Stimulated activated naive CD4-positive, alpha-beta T cell (primary cell): Measurements from ENCODE around the gene ANKRD13B.
"Not testable (repeated sequence)": the region's sequence is repeated elsewhere in the genome, so short reads cannot be mapped to it uniquely, and the experiment has no call there.

Experiments used
- DNase-seq, 6 experiments: peaks; one replicate each; lab custom pipeline; 2025; lab: John Stamatoyannopoulos, UW

The ANKRD13B gene

DNA sequence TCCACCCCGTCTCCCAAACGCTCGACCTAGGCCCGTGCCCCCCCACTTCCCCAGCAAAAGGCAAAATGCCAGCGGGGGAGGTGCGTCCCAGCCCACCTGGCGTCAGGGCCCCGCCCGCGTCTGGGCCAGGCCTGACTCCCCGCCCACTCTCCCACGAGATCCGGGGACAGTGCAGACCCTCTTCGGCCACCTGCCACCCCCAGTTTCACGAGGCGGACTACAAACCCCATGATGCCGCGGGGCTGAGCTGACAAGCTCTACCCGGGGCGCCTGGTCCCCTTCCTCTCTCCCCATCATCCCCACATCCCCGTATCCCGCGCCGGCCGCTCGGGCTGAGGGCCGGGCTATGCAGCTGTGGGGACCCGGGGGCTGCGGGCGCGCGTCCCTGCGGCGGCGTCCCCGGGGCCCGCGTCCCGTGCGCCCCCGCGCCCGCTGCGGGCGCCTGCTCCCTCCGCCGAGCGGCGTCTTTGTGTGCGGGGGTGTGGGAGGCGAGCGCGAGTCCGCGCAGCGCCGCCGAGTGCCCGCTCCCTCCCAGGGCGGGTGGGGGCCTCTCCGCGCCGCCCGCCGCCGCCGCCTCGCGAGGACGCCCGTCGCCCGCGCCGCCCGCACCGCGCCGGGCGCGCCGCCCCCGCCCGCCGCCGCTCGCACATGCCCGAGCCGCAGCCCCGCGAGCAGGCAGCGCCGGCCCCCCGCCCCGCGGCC is at the start of gene ANKRD13B:
ANKRD13B (plus strand) TSS at position 283 of the 702 bp plus-strand sequence. CDS start 490 bp downstream, outside the sequence.
- peak in 3 of 6 experiments; percentile 25 to 34 (median 28) for DNase-seq

DNA sequence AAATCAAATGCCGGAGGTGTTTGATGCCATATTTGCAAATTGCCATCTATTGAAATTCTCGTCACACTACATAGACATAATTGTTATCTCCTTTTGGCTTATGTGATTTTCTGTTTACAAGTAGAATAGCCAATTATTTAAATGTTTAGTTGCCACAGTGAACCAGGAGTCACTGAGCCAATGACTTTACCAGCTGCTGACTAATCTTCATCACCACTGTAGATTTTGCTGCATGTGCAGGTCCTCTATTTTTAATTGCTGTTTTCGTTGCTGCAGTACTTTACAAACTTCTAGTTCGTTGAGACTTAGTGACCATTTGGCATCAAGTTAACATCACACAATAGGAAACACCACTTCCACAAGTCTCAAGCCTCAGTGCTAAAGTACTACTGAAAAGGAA is 48.9 kb upstream of the ANKRD13B start:
- no peak for DNase-seq

DNA sequence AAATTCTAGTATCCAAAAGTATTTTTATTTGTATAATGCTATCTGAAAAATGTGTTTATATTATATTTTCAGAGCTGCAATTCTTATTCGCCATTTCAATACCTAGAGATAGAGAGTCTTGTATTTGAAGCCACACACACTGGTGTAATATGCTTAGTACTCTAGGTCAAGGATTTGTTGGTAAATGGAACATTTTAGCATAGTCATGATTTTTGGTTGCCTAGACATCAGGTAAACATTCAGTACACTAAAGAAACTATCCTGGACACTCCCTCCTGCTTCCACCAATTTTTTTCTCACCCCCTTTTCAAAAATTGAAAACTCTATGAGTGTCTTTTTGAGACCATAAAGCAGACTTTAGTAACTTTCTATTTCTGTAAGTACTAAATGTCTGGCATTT is 46.8 kb upstream of the ANKRD13B start:
- no peak for DNase-seq

DNA sequence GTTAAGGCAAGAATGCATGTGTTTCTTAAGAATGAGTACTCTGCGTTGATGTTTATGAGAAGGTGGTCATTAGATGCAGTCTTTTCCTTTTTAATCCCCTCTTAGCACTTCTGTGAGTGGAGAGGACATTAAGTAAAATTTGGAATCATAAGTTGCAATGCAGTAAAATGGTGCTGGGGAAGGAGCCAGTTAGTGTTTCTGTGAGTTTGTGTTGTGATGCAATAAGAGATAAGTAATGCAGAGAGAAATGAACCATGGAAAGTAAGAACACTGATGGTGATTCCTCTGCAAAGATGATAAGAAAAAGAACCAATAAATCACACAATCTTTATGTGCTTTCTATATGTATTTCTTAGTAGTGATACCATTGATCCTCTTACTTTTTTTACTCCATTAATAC is 46.1 kb upstream of the ANKRD13B start:
- DNase-seq = no peak

DNA sequence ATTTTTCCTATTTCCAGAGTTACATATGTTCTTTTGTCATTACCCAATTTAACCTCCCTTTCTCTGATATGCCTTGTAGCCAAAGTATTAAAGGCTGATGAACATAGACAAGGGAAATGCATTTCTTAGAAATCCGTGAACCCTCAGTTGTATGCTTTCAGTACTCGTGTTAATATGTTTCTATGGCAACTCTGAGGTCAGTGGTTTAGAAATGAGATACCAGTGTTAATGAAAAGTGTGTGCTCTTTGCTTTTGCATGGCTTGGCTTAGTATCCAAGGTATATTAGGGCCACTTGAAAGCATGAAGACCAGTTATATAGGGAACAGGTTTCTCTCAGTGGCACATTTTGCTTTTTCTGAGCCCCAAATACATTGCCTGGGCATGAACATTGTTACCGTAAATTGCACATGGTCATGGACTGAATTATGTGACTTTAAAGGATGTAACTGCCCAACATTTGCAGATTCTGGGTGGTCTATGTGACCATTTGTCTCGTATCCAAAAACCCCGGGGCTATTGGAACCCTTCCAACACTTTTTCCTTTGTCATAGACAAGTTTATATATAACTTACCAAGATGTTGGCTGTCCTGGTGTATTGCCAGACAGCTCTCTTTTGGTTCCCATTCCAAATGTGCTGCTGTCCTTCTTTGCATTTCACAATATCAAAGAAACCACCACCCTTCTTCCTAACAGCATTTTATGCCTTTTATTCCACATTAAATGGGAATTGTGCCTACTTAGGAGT is 43.6 kb upstream of the ANKRD13B start:
- no peak for DNase-seq

DNA sequence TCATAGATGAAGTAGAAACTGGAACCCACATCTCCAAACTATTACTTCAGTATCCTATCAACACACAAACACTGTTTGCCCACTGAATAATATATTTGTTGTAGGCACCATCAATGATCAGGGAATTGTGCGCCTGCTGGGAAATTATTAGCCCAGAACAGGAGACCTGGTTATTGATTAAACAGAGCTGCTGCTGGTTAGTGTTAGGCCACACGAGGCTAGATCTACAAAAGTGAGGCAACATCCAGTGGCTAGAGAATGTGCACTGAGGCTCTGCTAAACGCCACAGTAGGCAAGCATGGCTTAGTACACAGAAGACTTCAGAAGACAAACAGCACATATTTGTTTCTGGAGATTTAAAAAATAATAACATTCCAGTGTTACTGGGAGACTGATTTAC is 37.1 kb upstream of the ANKRD13B start:
- no peak for DNase-seq

DNA sequence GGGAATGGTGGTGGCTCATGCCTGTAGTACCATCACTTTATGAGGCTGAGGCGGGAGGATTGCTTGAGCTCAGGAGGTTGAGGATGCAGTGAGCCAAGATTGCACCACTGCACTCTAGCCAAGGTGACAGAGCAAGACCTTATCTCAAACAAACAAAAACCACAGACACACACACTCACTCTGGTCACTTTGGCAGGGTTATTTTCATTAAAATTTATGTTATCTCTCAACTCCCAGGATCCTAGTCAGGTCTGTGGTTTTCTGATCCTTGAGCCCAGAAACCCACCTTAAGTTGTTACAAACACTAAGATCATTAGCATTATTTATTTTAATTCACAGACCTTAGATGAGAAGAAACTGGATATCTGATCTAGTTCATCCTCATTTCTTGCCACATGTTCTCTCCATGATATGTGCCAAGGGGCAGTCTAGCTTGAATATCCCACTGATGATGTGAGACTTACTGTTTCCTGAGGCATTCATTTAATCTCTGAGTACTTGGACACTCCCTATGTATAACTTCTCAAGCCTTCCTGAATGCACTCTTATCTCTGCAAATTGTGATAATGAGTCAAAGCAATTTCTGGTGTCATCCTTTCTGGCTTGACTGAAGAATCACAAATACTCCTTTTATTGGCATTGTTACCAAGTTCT is 35.7 kb upstream of the ANKRD13B start:
- DNase-seq = no peak

DNA sequence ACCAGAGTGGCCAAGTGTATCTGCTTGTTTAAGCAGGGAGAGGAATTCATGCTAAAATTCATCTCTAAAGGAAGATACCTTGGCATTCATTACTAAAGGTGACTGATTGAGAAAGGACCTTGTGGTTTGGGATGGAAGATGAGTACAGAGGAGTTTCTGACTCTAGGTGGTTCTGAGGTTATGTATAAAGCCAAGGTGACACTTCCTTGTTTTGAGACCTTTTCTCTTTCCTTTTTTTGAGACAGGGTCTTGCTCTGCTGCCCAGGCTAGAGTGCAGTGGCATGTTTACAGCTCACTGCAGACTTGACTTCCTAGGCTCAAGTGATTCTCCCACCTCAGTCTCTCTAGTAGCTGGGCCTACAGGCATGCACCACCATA is 35.2 kb upstream of the ANKRD13B start:
- no peak for DNase-seq

DNA sequence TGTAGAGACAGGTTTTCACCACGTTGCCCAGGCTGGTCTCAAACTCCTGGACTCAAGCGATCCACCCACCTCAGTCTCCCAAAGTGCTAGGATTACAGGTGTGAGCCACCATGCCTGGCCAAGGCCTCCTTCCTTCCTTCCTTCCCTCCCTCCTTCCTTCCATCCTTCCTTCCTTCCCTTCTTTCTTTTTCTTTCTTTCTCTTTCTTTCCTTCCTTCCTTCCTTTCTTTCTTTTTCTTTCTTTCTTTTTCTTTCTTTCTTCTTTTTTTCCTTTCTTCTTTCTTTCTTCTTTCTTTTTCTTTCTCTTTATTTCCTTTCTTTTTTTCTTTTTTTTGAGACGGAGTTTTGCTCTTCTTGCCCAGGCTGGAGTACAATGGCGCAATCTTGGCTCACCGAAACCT is 34.8 kb upstream of the ANKRD13B start:
- not testable (repeated sequence) for DNase-seq

DNA sequence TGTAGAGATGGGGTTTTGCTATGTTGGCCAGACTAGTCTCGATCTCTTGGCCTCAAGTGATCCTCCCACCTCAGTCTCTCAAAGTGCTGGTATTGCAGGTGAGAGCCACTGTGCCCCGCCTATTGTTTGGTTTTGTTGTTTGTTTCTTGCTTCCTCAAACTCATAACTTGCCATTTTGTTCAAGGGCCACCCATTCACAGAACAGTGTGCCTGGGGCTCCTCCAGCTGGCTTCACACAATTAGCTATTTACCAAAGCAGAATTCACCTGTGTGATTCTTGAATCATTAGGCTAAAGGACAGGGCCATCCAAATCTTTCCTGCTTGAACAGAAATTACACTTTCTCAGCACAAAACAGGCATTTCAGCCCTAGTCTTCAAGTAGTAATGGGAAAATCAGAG is 33.3 kb upstream of the ANKRD13B start:
- no peak for DNase-seq

DNA sequence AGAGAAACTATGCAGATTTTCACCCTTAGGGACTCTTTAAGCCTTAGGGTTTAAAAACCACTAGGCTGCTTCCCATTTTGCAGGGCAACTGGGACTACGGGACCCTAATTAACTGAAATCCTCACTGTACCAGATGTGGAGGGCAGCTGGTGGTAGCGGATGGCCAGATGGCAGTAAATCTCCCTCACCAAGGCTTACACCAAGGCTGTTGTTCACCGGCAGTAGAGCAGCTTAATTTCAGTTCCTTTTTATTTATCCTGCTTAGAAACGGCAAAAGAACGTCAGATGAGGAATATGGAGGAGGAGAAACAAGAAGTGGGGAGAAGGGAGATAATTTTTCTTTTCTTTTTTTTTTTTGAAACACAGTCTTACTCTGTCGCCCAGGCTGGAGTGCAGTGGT is 32.6 kb upstream of the ANKRD13B start:
- no peak for DNase-seq

DNA sequence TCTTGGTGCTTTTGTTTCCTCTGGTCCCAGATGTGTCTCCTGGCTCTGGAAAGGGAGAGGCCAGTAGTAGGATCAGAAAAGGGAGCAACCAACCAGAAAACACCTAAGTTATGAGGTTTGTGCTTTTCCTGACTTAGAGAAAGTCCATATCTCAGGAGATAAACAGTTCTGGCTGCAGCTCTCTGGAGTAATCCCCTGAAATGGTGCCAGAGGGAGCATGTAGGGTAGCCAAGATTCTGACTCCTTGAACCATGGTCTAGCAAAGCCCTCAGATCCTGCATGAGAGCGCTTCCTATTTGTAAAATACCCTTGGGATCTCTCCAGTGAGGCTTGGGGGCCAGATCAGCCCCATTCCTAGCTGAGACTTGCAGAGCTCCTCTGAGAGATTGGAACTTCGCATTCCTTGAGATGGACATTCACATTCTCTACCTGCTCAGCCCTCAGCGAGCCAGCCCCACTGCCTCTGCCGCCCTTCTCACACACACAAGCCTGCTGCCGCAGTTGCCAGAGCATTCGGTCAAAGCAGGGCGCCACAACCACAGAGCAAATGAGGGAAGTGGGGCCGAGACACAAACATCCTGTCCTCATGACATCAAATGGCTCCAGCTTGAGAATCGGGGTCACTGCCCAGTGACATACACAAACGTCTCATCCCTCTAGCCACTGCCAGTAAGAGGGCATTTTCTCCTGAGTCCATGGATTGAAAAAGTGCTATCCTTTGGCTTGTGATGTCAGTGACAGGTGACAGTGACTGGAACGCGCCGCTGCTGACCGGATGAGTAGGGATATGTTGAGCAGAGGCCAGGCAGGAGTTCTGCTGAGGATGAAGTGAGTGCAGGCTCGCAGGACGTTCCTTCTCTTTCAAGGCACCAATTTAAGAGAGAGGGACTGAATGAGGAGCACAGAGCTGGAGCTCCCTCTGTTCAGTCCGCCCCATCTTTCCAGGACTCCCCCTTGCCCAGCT is 31.1 kb upstream of the ANKRD13B start:
- no peak for DNase-seq

DNA sequence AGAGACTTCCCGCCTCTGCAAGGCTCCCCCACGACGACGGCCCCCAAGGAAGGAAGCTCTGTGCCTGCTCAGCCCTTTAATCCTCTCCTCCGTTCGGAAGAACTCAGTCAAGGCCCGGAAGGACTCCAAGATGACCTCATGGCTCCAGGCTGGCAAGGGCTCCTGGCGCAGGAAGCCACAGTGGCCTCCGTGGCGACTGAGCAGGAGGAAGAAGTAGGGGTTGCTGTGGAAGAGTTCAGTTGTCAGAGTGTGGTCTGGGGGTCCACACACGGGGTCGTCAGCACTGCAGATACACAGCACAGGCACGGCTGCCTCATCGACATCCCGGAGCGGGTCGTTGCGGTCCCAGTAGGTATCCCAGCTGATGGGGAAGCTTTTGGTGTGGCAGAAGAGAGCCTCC is 30.3 kb upstream of the ANKRD13B start:
- no peak for DNase-seq

DNA sequence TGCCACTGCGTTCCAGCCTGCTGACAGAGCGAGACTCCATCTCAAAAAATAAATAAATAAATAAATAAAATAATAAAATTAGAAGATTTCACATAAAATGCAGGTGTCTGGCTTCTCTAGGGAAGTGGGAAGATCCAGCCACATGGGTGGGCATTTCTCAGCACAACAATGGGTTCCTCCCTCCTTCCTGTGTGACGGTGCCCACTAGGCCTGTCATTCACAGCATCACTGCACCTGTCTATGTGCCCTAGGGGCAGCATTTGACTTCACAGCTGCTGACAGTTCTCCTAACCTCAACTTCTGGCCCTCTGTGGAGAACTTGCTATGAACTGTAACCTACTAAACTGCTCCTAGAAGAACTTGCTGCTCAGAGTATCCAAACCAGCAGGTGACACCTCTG is 29.1 kb upstream of the ANKRD13B start:
- DNase-seq = no peak

DNA sequence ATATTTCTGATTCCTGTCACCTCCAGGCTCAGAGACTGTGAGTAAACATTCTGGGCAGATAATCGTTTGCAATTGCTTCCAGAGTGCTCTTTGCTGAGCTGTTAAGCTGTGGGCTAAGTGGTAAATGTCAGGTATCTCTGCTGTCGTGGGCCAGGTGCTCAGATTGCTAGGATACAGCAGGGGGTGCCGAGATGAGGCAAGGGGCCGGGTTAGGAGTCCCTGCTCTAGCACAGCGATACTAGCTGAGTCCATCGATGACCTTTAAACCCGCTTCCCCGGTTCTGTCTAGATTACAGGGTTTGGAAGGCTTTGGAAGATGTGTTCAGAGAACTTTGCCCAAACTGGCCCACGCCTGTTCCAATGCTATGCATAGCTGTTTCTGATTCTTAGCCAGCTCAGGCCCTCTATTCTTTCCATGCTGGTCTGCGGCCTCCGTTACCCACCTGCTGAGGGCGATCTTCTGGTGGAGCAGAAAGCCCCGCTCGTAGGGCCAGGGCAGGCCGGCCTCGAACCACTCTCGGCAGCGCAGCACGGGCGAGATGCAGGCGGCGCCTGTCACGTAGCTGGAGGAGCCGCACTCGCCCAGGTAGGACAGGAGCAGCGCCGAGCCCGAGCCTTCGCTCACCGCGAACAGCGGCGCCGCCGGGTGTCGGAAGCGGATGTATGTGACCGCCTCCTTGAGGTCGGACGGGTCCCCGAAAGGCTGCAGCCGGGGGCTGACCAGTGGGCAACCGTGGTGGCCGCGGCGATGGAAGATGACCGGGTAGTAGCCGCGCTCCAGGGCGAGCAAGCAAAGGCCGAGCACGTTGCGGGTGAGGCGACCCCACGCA is 27.1 kb upstream of the ANKRD13B start:
- DNase-seq = peak in 4 of 6 experiments; percentile 33 to 55 (median 46)

DNA sequence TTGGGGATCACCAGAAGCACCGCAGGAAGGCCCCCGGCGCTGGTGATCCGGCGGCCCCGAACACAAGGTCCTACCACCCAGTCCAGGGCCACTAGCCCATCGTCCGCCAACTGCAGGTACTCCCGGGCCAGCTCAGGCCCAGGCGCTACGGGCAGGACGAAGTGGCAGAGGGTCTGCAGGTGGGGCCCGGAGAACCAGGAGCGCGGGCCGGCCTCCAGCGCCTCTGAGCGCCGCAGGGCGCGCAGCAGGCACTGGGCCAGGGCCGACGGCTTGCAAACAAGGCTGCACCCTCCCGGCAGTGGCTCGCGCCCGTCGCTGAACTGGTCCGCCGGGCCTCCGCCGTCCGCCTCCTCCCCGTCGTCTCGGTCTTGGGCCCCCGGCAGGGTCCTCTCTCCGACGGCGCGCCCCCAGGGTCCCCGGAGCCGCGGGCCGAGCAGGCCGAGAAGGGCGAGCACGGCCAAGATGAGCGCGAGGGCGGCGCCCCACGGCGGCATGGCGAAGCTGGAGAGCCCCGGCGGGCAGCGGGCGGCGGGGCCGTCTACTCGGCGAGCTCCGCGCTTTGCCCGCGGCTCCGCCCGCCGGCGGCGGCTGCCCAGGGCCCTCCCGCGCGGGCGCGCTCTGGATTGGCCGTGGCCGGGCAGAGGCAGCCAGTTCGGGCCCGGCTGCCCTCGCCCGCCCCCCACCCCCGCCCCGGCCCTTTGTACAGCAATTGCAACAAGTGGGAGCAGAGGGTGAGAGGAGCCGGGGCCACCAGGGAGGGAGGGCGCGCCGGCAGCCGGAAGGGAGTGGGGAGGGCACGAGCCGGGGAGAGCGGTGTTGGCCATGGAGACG is 26.2 kb upstream of the ANKRD13B start, which contains the start of gene ABHD15:
ABHD15 (minus strand) TSS at position 565 of the 831 bp plus-strand sequence; CDS start at position 494, 71 bp downstream.
- peak; percentile 25 to 70 (median 50) for DNase-seq

DNA sequence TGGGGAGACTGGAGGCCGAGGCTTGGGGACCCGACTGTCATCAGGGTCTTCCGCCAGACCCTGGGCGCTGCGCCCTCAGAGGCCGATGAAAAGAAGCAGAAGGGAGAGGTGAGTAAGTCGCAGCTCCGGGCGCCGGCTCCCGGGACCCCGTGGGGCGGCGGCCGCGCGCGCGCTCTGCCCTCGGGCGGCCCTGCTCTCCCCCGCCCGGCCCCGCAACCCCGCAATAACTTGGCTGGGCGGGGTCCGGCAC is 25.7 kb upstream of the ANKRD13B start:
- DNase-seq = no peak

DNA sequence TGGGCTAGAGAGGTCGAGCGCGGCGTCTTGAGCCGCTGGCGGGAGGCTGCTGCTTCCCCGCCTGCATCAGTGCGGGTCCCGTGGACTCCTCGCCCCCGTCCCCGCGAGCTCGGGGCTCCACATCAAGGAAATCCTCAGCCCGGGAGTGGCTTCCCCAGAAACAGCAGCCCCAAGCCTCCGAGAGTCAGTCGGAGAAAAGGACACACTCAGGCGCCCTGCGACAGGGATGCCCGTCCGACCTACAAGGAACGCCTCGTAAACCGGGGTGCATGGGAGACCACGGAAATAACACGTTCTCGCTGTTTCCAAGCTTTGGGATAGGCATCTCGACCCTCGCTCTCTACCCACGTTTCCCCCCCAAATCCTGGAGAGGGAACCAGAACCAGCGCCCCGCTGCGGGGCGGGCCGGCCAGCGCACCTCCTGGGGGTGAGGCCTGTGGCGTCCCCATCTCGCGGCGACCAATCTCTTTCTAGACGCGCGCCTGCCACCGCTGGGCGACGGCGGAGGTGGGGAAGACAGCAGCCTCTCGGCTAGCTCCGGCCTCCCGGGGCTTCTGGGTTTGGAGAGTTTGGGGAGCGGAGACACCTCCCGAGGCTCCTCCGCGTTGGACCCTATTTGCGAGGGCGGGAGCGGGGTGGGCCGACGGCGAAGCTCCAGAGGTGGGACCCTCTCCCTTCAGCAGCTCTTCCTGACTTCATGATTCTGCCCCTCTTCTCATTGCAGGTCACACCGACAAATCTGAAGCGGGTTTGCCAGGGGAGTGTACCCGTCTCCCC is 25.2 kb upstream of the ANKRD13B start:
- DNase-seq = peak; percentile 44 to 74 (median 68)
